Cortex of kidney (tissue), 1 donor: ENCODE measurements around the gene CCDC28A.

Source experiments
- DNase-seq: peaks from one replicate; lab custom pipeline; 2025; lab: John Stamatoyannopoulos, UW

Gene CCDC28A

GRCh38 chr6:138833816-138834539 is 60.4 kb downstream of the CCDC28A start:
- no peak for DNase-seq

- no peak for DNase-seq
Observed at GRCh38 chr6:138837246-138837645, 63.7 kb downstream of the CCDC28A start.
